Activated CD8-positive, alpha-beta memory T cell treated with anti-CD3 and anti-CD28 coated beads, Interleukin-2, amount 50 U/mL, for 48 hours (primary cell): ENCODE measurements around the gene PPP1R13L.
A peak's percentile ranks its signal among the peaks of the same experiment; 100 is the strongest.
"Not testable (repeated sequence)": the region's sequence is repeated elsewhere in the genome, so short reads cannot be mapped to it uniquely, and the experiment has no call there.

Experiments
- DNase-seq: peaks from one replicate; pipeline ENCODE4 v3.0.0-alpha.2; 2020

PPP1R13L gene

GRCh38 chr19:45404557-45405434, at the start of gene PPP1R13L:
Gene PPP1R13L, minus strand, starts transcription at chr19:45405069. Its CDS starts 6,751 bp downstream, at chr19:45398318.
- DNase-seq, result peak; percentile 76

- DNase-seq, result no peak
Observed at GRCh38 chr19:45451850-45452387, 47.0 kb upstream of the PPP1R13L start.

GRCh38 chr19:45451131-45451849, 46.4 kb upstream of the PPP1R13L start:
- DNase-seq, result peak; percentile 79

GRCh38 chr19:45450012-45450333, 45.1 kb upstream of the PPP1R13L start:
- no peak for DNase-seq

GRCh38 chr19:45448887-45449299, 44.0 kb upstream of the PPP1R13L start:
- DNase-seq, result no peak

GRCh38 chr19:45448425-45448756, 43.5 kb upstream of the PPP1R13L start:
- DNase-seq, result no peak

GRCh38 chr19:45446944-45447343, 42.1 kb upstream of the PPP1R13L start:
- DNase-seq, result no peak

GRCh38 chr19:45446295-45446694, 41.4 kb upstream of the PPP1R13L start:
- no peak for DNase-seq

- no peak for DNase-seq
Observed at GRCh38 chr19:45445139-45445538, 40.3 kb upstream of the PPP1R13L start.

GRCh38 chr19:45444318-45445041, 39.6 kb upstream of the PPP1R13L start:
- peak; percentile 89 for DNase-seq

- DNase-seq, result peak; percentile 84
Observed at GRCh38 chr19:45443462-45444317, 38.8 kb upstream of the PPP1R13L start.

GRCh38 chr19:45442778-45443461, 38.1 kb upstream of the PPP1R13L start:
- DNase-seq, result no peak

- DNase-seq, result no peak
Observed at GRCh38 chr19:45442408-45442777, 37.5 kb upstream of the PPP1R13L start.

- DNase-seq, result no peak
Observed at GRCh38 chr19:45440873-45441654, 36.2 kb upstream of the PPP1R13L start.

GRCh38 chr19:45440259-45440638, 35.4 kb upstream of the PPP1R13L start:
- no peak for DNase-seq

GRCh38 chr19:45439569-45440258, 34.8 kb upstream of the PPP1R13L start:
- DNase-seq, result peak; percentile 96

- DNase-seq, result no peak
Observed at GRCh38 chr19:45439190-45439568, 34.3 kb upstream of the PPP1R13L start.

GRCh38 chr19:45437328-45437727, 32.5 kb upstream of the PPP1R13L start:
- no peak for DNase-seq

GRCh38 chr19:45432543-45432942, 27.7 kb upstream of the PPP1R13L start:
- DNase-seq, result not testable (repeated sequence)

GRCh38 chr19:45431008-45431407, 26.1 kb upstream of the PPP1R13L start:
- DNase-seq, result not testable (repeated sequence)
